ENCODE measurements around the gene BIRC2. TPM values are rescaled to one million over a fixed set of nuclear protein-coding genes. Genes with fewer than 3 reads are reported as not detected.

BIRC2 gene
- polyA plus RNA-seq, 1 of the 3 experiments (the other 2 are of a cell fraction), result 20.1 TPM

GRCh38 chr11:102313238-102313940, 33.6 kb upstream of the BIRC2 start:
- Histone ChIP-seq H3K79me2 (ENCODE audit: insufficient read depth) (no peaks in the 10 kb centered on the region), H3K4me3 (ENCODE audit: low read depth in 2 of 2, low read length in 1 of 2) (peak overlapping the region in 1 of 2 experiments; percentile 42; a peak in 2 of 4 replicates), H2AFZ (ENCODE audit: low read depth) (peak overlapping the region; percentile 96), H3K27me3 (ENCODE audit: insufficient read depth) (no peaks in the 10 kb centered on the region), H3K4me1 (ENCODE audit: control insufficient read depth in 1 of 2, insufficient read depth in 2 of 2, low read depth in 1 of 2, low read length in 1 of 2) (peaks cover 8 to 16% of the 10 kb centered on the region in 2 experiments; a peak in 2 of 4 replicates), H4K20me1 (ENCODE audit: insufficient read depth) (no peaks in the 10 kb centered on the region), H3K9ac (peak overlapping the region; percentile 50; the same call in 1 of the 2 replicates), H3K4me2 (peak overlapping the region; percentile 74), H3F3A (replicated peaks; ENCODE audit: insufficient read depth) (peaks cover 14% of the 10 kb centered on the region), H3K9me3 (no peaks in the 10 kb centered on the region), H3K27ac (ENCODE audit: low read depth in 2 of 2, low read length in 1 of 2) (peak overlapping the region in 1 of 2 experiments; percentile 39; a peak in 2 of 4 replicates), H3K9me2 (no peaks in the 10 kb centered on the region), H3K36me3 (replicated peaks in 1 of 2; ENCODE audit: control insufficient read depth in 1 of 2, insufficient read depth in 2 of 2, low read length in 1 of 2) (no peaks in the 10 kb centered on the region)
- CTCF ChIA-PET, result interaction anchor here (1.1 to 1.4 kb wide), 3 partner anchors 18 to 29 kb away, joined by 3 to 5 read pairs (median 3); no protein-coding TSS in a partner anchor
- DNase-seq, result no peak
- POLR2A ChIA-PET, result no interaction called here
- TF ChIP-seq RCOR1 (IDR thresholded peaks at IDR 0.05; ENCODE audit: low read length), result no peak
- TF ChIP-seq, protein P1, sequence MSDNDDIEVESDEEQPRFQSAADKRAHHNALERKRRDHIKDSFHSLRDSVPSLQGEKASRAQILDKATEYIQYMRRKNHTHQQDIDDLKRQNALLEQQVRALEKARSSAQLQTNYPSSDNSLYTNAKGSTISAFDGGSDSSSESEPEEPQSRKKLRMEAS (IDR thresholded peaks at IDR 0.05; ENCODE audit: low read depth), result no peak
- no peak for TF ChIP-seq SMC3 (IDR thresholded peaks at IDR 0.05; ENCODE audit: low read depth, low read length)
- WGBS (ENCODE audit: low lambda C conversion rate), result 84% methylated on average over 4 of the region's 4 CpGs

DNA sequence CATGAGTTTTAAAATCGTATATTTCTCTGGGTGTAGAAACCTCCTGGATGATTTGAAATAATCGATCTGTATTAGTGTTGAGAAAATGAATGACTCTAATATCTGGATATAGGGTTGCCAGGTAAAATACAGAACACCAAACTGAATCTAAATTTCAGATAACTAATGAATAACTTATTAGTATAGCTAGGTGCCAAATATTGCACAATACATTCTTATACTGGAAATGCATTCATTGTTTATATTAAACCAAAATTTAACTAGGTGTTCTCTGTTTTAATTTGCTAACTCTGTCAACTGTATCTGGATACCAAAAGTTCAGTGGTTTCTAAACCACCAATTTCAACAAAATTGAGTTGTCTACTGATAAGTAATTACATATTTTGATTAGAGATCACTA, 32.2 kb upstream of the BIRC2 start:
- no peak overlapping the region for H3K27ac ChIP-seq (ENCODE audit: low read depth in 2 of 2, low read length in 1 of 2)
- peaks cover 14% of the 10 kb centered on the region for H3F3A ChIP-seq (replicated peaks; ENCODE audit: insufficient read depth)
- DNase-seq, result no peak
- no peak overlapping the region for H2AFZ ChIP-seq (ENCODE audit: low read depth)
- H3K9me3 ChIP-seq, result no peaks in the 10 kb centered on the region
- WGBS (ENCODE audit: low lambda C conversion rate), result 77% methylated on average over 2 of the region's 2 CpGs
- H3K4me1 ChIP-seq (ENCODE audit: control insufficient read depth in 1 of 2, insufficient read depth in 2 of 2, low read depth in 1 of 2, low read length in 1 of 2), result peaks cover 8 to 16% of the 10 kb centered on the region in 2 experiments; a peak in 2 of 4 replicates
- no peaks in the 10 kb centered on the region for H3K27me3 ChIP-seq (ENCODE audit: insufficient read depth)
- H3K36me3 ChIP-seq (replicated peaks in 1 of 2; ENCODE audit: control insufficient read depth in 1 of 2, insufficient read depth in 2 of 2, low read length in 1 of 2), result no peaks in the 10 kb centered on the region
- H3K9me2 ChIP-seq, result no peaks in the 10 kb centered on the region
- H3K9ac ChIP-seq, result no peak overlapping the region
- ChIA-PET POLR2A (interaction anchor here (0.9 kb wide), 1 partner anchor 26 kb away, joined by 3 read pairs; no protein-coding TSS in a partner anchor), CTCF (interaction anchor here (0.6 to 1.8 kb wide), 7 partner anchors 9 to 29 kb away, joined by 3 to 4 read pairs (median 3); no protein-coding TSS in a partner anchor)
- no peak overlapping the region for H3K4me3 ChIP-seq (ENCODE audit: low read depth in 2 of 2, low read length in 1 of 2)
- H4K20me1 ChIP-seq (ENCODE audit: insufficient read depth), result no peaks in the 10 kb centered on the region
- no peak overlapping the region for H3K4me2 ChIP-seq
- TF ChIP-seq TCF12 (IDR thresholded peaks at IDR 0.05) (no peak), RAD21 (IDR thresholded peaks at IDR 0.05; ENCODE audit: low read length) (no peak), RXRA (IDR thresholded peaks at IDR 0.05; ENCODE audit: borderline replicate concordance, low read depth) (no peak), PBX3 (IDR thresholded peaks at IDR 0.05) (no peak), REST (IDR thresholded peaks at IDR 0.05; ENCODE audit: low read depth, low read length) (no peak), EP300 (IDR thresholded peaks at IDR 0.05; ENCODE audit: borderline replicate concordance in 1 of 2, low read depth in 1 of 2, low read length in 1 of 2) (no peak), RCOR1 (IDR thresholded peaks at IDR 0.05; ENCODE audit: low read length) (no peak), TAF1 (IDR thresholded peaks at IDR 0.05; ENCODE audit: borderline replicate concordance, low read depth, low read length) (no peak), NRF1 (IDR thresholded peaks at IDR 0.05; ENCODE audit: low read depth, low read length) (no peak)
- TF ChIP-seq, protein P2, sequence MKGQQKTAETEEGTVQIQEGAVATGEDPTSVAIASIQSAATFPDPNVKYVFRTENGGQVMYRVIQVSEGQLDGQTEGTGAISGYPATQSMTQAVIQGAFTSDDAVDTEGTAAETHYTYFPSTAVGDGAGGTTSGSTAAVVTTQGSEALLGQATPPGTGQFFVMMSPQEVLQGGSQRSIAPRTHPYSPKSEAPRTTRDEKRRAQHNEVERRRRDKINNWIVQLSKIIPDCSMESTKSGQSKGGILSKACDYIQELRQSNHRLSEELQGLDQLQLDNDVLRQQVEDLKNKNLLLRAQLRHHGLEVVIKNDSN (IDR thresholded peaks at IDR 0.05; ENCODE audit: borderline replicate concordance, low read depth), result no peak
- TF ChIP-seq, protein P3, sequence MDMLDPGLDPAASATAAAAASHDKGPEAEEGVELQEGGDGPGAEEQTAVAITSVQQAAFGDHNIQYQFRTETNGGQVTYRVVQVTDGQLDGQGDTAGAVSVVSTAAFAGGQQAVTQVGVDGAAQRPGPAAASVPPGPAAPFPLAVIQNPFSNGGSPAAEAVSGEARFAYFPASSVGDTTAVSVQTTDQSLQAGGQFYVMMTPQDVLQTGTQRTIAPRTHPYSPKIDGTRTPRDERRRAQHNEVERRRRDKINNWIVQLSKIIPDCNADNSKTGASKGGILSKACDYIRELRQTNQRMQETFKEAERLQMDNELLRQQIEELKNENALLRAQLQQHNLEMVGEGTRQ (IDR thresholded peaks at IDR 0.05; ENCODE audit: borderline replicate concordance, low read depth, low read length), result no peak
- TF ChIP-seq, protein P4, sequence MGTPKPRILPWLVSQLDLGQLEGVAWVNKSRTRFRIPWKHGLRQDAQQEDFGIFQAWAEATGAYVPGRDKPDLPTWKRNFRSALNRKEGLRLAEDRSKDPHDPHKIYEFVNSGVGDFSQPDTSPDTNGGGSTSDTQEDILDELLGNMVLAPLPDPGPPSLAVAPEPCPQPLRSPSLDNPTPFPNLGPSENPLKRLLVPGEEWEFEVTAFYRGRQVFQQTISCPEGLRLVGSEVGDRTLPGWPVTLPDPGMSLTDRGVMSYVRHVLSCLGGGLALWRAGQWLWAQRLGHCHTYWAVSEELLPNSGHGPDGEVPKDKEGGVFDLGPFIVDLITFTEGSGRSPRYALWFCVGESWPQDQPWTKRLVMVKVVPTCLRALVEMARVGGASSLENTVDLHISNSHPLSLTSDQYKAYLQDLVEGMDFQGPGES (IDR thresholded peaks at IDR 0.05; ENCODE audit: low read depth, low read length), result no peak
- H3K79me2 ChIP-seq (ENCODE audit: insufficient read depth), result no peaks in the 10 kb centered on the region; the same call in 1 of the 2 replicates
